B cell (primary cell): ENCODE data around the gene CHCHD3. TPM values are rescaled to one million over a fixed set of nuclear protein-coding genes. Genes with fewer than 3 reads are reported as not detected.

Experiments
- ATAC-seq: fragments of 200-7000 bp; cut with Tn5 transposase; one replicate; pipeline ENCODE4 v1.10.0; 2021; ENCODE audit warnings: low read depth, mild to moderate bottlenecking, moderate number of reproducible peaks, moderate library complexity
- CTCF ChIA-PET: fragments of 350-600 bp; sonication (Branson Sonifier 250); formaldehyde crosslinking; loops from one replicate; lab custom pipeline; 2021; ENCODE audit warnings: antibody characterized with exemption, inconsistent platforms; lab: Charles Lee
- POLR2A ChIA-PET: fragments of 350-600 bp; sonication (Branson Sonifier 250); formaldehyde crosslinking; loops from one replicate; lab custom pipeline; 2021; ENCODE audit warnings: antibody characterized with exemption; lab: Charles Lee
- DNase-seq: peaks from one replicate; pipeline ENCODE4 v3.0.0; 2013
- H2AFZ ChIP-seq: 2 replicates; pipeline ENCODE4 v1.6.1; 2012; ENCODE audit warnings: mild to moderate bottlenecking, low read depth, low read length; ENCODE audit not compliant: insufficient read depth, poor library complexity, severe bottlenecking
- H3K27ac ChIP-seq, 2 donors: 1 replicate in 1 of 2; 2 replicates in 1 of 2; pipeline ENCODE4 v1.5.1; 2012 to 2013; ENCODE audit warnings: low read length in 2 of 2, mild to moderate bottlenecking in 2 of 2, moderate library complexity in 1 of 2
- H3K27me3 ChIP-seq, 4 experiments: fragments of 200-600 bp in 1 of 4; sonication (generic) in 1 of 4; replicated peaks in 1 of 4; 1 replicate in 2 of 4; 2 replicates in 2 of 4; pipeline versions ENCODE4 v1.6.1 to v1.7.0; 2013 to 2016; ENCODE audit warnings: low read length in 3 of 4, mild to moderate bottlenecking in 2 of 4, mixed read lengths in 1 of 4, moderate library complexity in 1 of 4; ENCODE audit not compliant: insufficient read depth in 4 of 4, control insufficient read depth in 3 of 4; ENCODE audit errors: control extremely low read depth in 1 of 4
- H3K36me3 ChIP-seq, 2 experiments: replicated peaks in 1 of 2; 1 replicate in 1 of 2; 2 replicates in 1 of 2; pipeline versions ENCODE4 v1.6.1 to v1.7.1; 2013; ENCODE audit warnings: low read length in 1 of 2; ENCODE audit not compliant: insufficient read depth in 2 of 2, control insufficient read depth in 1 of 2; ENCODE audit errors: control extremely low read depth in 1 of 2, extremely low read depth in 1 of 2
- H3K4me1 ChIP-seq, 2 donors: fragments of 200-600 bp in 1 of 2; sonication (generic) in 1 of 2; 1 replicate in 1 of 2; 2 replicates in 1 of 2; pipeline versions ENCODE4 v1.5.1 to v1.6.1; 2013 to 2017; ENCODE audit warnings: low read length in 2 of 2; ENCODE audit not compliant: control insufficient read depth in 2 of 2, insufficient read depth in 2 of 2
- H3K4me2 ChIP-seq: replicated peaks from 2 replicates; pipeline ENCODE3; 2012; ENCODE audit warnings: mild to moderate bottlenecking, low read depth, low read length; ENCODE audit not compliant: poor library complexity, severe bottlenecking
- H3K4me3 ChIP-seq, 5 experiments: fragments of 200-600 bp in 1 of 5; sonication (generic) in 1 of 5; 1 replicate in 3 of 5; 2 replicates in 2 of 5; pipeline versions ENCODE4 v1.5.1 to v1.7.0; 2011 to 2016; ENCODE audit warnings: low read length in 4 of 5, mild to moderate bottlenecking in 4 of 5, low read depth in 2 of 5, control low read depth in 1 of 5, moderate library complexity in 1 of 5; ENCODE audit not compliant: insufficient read depth in 1 of 5; ENCODE audit errors: control extremely low read depth in 1 of 5, extremely low read depth in 1 of 5
- H3K79me2 ChIP-seq: fragments of 200-600 bp; sonication (generic); one replicate; pipeline ENCODE4 v1.6.0; 2016; ENCODE audit warnings: low read length; ENCODE audit not compliant: control insufficient read depth, insufficient read depth
- H3K9ac ChIP-seq: fragments of 200-600 bp; sonication (generic); 2 replicates; pipeline ENCODE4 v1.6.1; 2017; ENCODE audit warnings: mild to moderate bottlenecking, low read length, moderate library complexity
- H3K9me3 ChIP-seq, 3 donors: one replicate each; pipeline versions ENCODE4 v1.6.1 to v1.7.1; 2013; ENCODE audit warnings: low read length in 2 of 3; ENCODE audit not compliant: control insufficient read depth in 2 of 3, insufficient read depth in 1 of 3; ENCODE audit errors: control extremely low read depth in 1 of 3
- H4K20me1 ChIP-seq: 2 replicates; pipeline ENCODE4 v1.6.0; 2012; ENCODE audit warnings: mild to moderate bottlenecking, low read length; ENCODE audit not compliant: insufficient read depth, control insufficient read depth, poor library complexity, severe bottlenecking
- H3K27ac Mint-ChIP-seq: one replicate; pipeline ENCODE4 v1.8.0; 2021; ENCODE audit warnings: mixed read lengths
- H3K27me3 Mint-ChIP-seq: one replicate; pipeline ENCODE4 v1.8.0; 2021; ENCODE audit warnings: mixed read lengths
- H3K4me1 Mint-ChIP-seq: one replicate; pipeline ENCODE4 v1.8.0; 2021; ENCODE audit warnings: mixed read lengths
- H3K4me3 Mint-ChIP-seq: one replicate; pipeline ENCODE4 v1.8.0; 2021; ENCODE audit warnings: mixed read lengths
- H3K9me3 Mint-ChIP-seq: one replicate; pipeline ENCODE4 v1.8.0; 2022; ENCODE audit warnings: mixed read lengths; ENCODE audit not compliant: insufficient read depth
- EZH2 ChIP-seq: IDR thresholded peaks from 2 replicates; pipeline ENCODE4 v1.6.1; 2012; ENCODE audit warnings: borderline replicate concordance, low read depth, mild to moderate bottlenecking, moderate library complexity, low read length; ENCODE audit not compliant: insufficient read depth, poor library complexity, severe bottlenecking
- WGBS: methylation state at CpG from one replicate; pipeline ENCODE4 v1.1.5; 2013; ENCODE audit warnings: missing lambda C conversion rate; ENCODE audit not compliant: insufficient coverage; 5-methylcytosine and 5-hydroxymethylcytosine counted together
- intact Hi-C: fragments of 100-400 bp; cut with micrococcal nuclease; formaldehyde crosslinking; loops from one replicate; pipeline ENCODE4 v1.10.0; 2022
- polyA plus RNA-seq: library from polyadenylated mRNA; depleted of rRNA; stranded (reverse); fragments of >200 nt; gene quantifications from 2 replicates; pipeline ENCODE4 v1.2.3, GENCODE V29; 2012
- total RNA-seq, 2 donors: library from RNA; stranded (reverse); fragments of 120-200 nt in 1 of 2; gene quantifications; 1 replicate in 1 of 2; 2 replicates in 1 of 2; pipeline versions ENCODE4 v1.2.3 to v1.2.4, GENCODE V29; 2013 to 2022
- TF ChIP-seq, protein P1 (sequence below): fragments of 200-600 bp; IDR thresholded peaks from one replicate; pipeline ENCODE4 v1.8.0; 2022; ENCODE audit warnings: antibody characterized with exemption, mild to moderate bottlenecking

The CHCHD3 gene
- total and polyA plus RNA-seq, 2 donors (not counting 1 experiment from before 2014, with no cell fraction given): 20.1 to 38.4 TPM

DNA sequence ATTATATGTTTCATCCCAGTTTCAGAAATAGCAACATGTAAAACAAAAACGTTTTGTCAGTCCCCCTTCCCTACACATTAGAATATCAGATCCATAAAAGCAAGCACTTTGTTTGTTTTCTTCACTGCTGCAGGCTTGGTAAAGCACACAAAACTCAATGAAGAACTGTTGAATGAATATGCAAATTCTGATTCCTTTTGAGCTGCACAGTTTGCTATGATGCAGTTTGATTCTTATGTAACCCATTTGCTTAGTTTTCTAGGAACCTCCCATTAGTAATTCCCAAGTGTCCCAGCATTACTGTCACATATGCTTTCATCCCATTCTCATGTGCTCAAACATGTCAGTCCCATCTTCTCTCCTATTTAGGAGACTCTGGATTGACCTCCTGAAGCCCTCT lies 26.1 kb upstream of the CHCHD3 start:
- Mint-ChIP-seq H3K27me3 (peaks cover 42% of the 10 kb centered on the region), H3K27ac (no peak overlapping the region), H3K4me1 (no peaks in the 10 kb centered on the region), H3K4me3 (no peak overlapping the region), H3K9me3 (peaks cover 10% of the 10 kb centered on the region)
- Histone ChIP-seq H3K9me3 (peaks cover 0 to 8% (median 3%) of the 10 kb centered on the region in 3 donors), H3K4me2 (no peak overlapping the region), H3K9ac (no peak overlapping the region), H3K4me1 (no peaks in the 10 kb centered on the region), H3K27ac (no peak overlapping the region), H4K20me1 (no peaks in the 10 kb centered on the region), H2AFZ (no peak overlapping the region), H3K79me2 (no peaks in the 10 kb centered on the region), H3K4me3 (no peak overlapping the region), H3K27me3 (peaks cover 0 to 10% (median 4%) of the 10 kb centered on the region in 4 experiments), H3K36me3 (no peaks in the 10 kb centered on the region)
- ATAC-seq (no peak), DNase-seq (no peak)
- no peak for TF ChIP-seq EZH2
- TF ChIP-seq, protein P1, sequence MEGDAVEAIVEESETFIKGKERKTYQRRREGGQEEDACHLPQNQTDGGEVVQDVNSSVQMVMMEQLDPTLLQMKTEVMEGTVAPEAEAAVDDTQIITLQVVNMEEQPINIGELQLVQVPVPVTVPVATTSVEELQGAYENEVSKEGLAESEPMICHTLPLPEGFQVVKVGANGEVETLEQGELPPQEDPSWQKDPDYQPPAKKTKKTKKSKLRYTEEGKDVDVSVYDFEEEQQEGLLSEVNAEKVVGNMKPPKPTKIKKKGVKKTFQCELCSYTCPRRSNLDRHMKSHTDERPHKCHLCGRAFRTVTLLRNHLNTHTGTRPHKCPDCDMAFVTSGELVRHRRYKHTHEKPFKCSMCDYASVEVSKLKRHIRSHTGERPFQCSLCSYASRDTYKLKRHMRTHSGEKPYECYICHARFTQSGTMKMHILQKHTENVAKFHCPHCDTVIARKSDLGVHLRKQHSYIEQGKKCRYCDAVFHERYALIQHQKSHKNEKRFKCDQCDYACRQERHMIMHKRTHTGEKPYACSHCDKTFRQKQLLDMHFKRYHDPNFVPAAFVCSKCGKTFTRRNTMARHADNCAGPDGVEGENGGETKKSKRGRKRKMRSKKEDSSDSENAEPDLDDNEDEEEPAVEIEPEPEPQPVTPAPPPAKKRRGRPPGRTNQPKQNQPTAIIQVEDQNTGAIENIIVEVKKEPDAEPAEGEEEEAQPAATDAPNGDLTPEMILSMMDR: no peak
- intact Hi-C loops: no loop called here
- ChIA-PET CTCF (no interaction called here), POLR2A (no interaction called here)
- WGBS: 29% methylated on average over 1 of the region's 1 CpG

- Histone ChIP-seq H3K9ac (no peak overlapping the region), H3K27ac (no peak overlapping the region), H3K9me3 (peaks cover 0 to 4% (median 0%) of the 10 kb centered on the region in 3 donors), H3K4me1 (no peaks in the 10 kb centered on the region), H4K20me1 (no peaks in the 10 kb centered on the region), H3K27me3 (peaks cover 0 to 5% (median 2%) of the 10 kb centered on the region in 4 experiments), H3K36me3 (no peaks in the 10 kb centered on the region), H3K79me2 (no peaks in the 10 kb centered on the region), H2AFZ (no peak overlapping the region), H3K4me2 (no peak overlapping the region), H3K4me3 (no peak overlapping the region)
- DNase-seq (no peak), ATAC-seq (no peak)
- intact Hi-C loops: no loop called here
- Mint-ChIP-seq H3K4me1 (no peaks in the 10 kb centered on the region), H3K4me3 (no peak overlapping the region), H3K9me3 (no peaks in the 10 kb centered on the region), H3K27ac (no peak overlapping the region), H3K27me3 (peaks cover 39% of the 10 kb centered on the region)
- no CpG with 5 or more reads among the region's 6 CpGs for WGBS
- ChIA-PET CTCF (no interaction called here), POLR2A (no interaction called here)
- TF ChIP-seq, protein P1: no peak
- TF ChIP-seq EZH2: no peak
Measured at GRCh38 chr7:133102276-133103060, 20.6 kb upstream of the CHCHD3 start.
